HEK293 (cell line): ENCODE measurements around the gene ZNF665.

ENCODE experiments used
- YY1 ChIP-seq: fragments of 450-650 bp; formaldehyde crosslinking; IDR thresholded peaks from 2 replicates; pipeline ENCODE4 v1.5.1; 2018; ENCODE audit warnings: missing biosample characterization, missing genetic modification characterization
- ZBTB1 ChIP-seq: fragments of 450-650 bp; formaldehyde crosslinking; IDR thresholded peaks from 2 replicates; pipeline ENCODE4 v1.5.1; 2016; ENCODE audit warnings: missing biosample characterization, missing genetic modification characterization
- ZNF274 ChIP-seq, 2 experiments: fragments of 200-500 bp in 1 of 2; fragments of 450-650 bp in 1 of 2; sonication (Bioruptor generic) in 1 of 2; formaldehyde crosslinking in 1 of 2; IDR thresholded peaks; 2 replicates each; pipeline versions ENCODE4 v1.5.1 to v1.6.1; 2014 to 2016; ENCODE audit warnings: borderline replicate concordance in 1 of 2, inconsistent platforms in 1 of 2, low read length in 1 of 2, missing biosample characterization in 1 of 2, missing genetic modification characterization in 1 of 2
- ZNF302 ChIP-seq: fragments of 450-650 bp; formaldehyde crosslinking; IDR thresholded peaks from 2 replicates; pipeline ENCODE4 v1.5.1; 2016; ENCODE audit warnings: missing biosample characterization, missing genetic modification characterization, low read depth
- ZNF423 ChIP-seq: fragments of 450-650 bp; formaldehyde crosslinking; IDR thresholded peaks from 2 replicates; pipeline ENCODE4 v1.5.1; 2016; ENCODE audit warnings: missing biosample characterization, missing genetic modification characterization
- ZNF544 ChIP-seq: fragments of 450-650 bp; formaldehyde crosslinking; IDR thresholded peaks from 2 replicates; pipeline ENCODE4 v1.5.0; 2017; ENCODE audit warnings: missing biosample characterization, missing genetic modification characterization
- ZNF548 ChIP-seq: fragments of 450-650 bp; formaldehyde crosslinking; IDR thresholded peaks from 2 replicates; pipeline ENCODE4 v1.5.1; 2016; ENCODE audit warnings: missing biosample characterization, missing genetic modification characterization
- ZNF561 ChIP-seq: fragments of 450-650 bp; IDR thresholded peaks from 2 replicates; pipeline ENCODE4 v1.5.1; 2018; ENCODE audit warnings: missing biosample characterization, missing genetic modification characterization, borderline replicate concordance
- ZNF596 ChIP-seq: fragments of 450-650 bp; IDR thresholded peaks from 2 replicates; pipeline ENCODE4 v1.5.0; 2018; ENCODE audit warnings: missing biosample characterization, mild to moderate bottlenecking, missing genetic modification characterization, moderate library complexity
- ZNF776 ChIP-seq: fragments of 450-650 bp; formaldehyde crosslinking; IDR thresholded peaks from 2 replicates; pipeline ENCODE4 v1.5.0; 2017; ENCODE audit warnings: missing biosample characterization, missing genetic modification characterization, borderline replicate concordance
- TF ChIP-seq, protein P1 (sequence below): fragments of 450-650 bp; formaldehyde crosslinking; IDR thresholded peaks from 2 replicates; pipeline ENCODE4 v1.5.1; 2016; ENCODE audit warnings: missing biosample characterization, missing genetic modification characterization

DNA sequence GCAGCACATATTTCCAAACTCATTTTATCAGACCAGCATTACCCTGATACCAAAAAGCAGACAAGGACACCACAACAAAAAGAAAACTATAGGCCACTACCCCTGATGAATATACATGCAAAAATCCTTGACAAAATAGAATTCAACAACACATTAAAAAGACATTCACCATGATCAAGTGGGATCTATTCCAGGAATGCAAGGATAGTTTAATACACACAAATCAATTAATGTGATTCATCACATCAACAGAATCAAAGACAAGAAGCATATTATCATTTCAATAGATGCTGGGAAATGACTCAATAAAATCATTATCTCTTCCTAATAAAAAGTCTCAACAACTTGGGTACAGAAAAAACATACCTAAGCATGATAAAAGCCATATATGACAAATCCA, 45.5 kb downstream of the ZNF665 start:
- no peak for TF ChIP-seq ZNF423 (tag by site-specific recombination)
- no peak for TF ChIP-seq ZNF302
- TF ChIP-seq ZNF596 (tag by site-specific recombination) = no peak
- TF ChIP-seq ZNF544 = no peak
- no peak for TF ChIP-seq ZNF561 (tag by site-specific recombination)
- TF ChIP-seq, protein P1, sequence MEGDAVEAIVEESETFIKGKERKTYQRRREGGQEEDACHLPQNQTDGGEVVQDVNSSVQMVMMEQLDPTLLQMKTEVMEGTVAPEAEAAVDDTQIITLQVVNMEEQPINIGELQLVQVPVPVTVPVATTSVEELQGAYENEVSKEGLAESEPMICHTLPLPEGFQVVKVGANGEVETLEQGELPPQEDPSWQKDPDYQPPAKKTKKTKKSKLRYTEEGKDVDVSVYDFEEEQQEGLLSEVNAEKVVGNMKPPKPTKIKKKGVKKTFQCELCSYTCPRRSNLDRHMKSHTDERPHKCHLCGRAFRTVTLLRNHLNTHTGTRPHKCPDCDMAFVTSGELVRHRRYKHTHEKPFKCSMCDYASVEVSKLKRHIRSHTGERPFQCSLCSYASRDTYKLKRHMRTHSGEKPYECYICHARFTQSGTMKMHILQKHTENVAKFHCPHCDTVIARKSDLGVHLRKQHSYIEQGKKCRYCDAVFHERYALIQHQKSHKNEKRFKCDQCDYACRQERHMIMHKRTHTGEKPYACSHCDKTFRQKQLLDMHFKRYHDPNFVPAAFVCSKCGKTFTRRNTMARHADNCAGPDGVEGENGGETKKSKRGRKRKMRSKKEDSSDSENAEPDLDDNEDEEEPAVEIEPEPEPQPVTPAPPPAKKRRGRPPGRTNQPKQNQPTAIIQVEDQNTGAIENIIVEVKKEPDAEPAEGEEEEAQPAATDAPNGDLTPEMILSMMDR (tag by site-specific recombination) = no peak
- no peak for TF ChIP-seq ZBTB1
- TF ChIP-seq ZNF548 (tag by site-specific recombination) = no peak
- TF ChIP-seq ZNF274 (IDR thresholded peaks at IDR 0.05; ENCODE audit: low read length) = no peak
- TF ChIP-seq ZNF274 (tag by site-specific recombination; IDR thresholded peaks at IDR 0.05; ENCODE audit: borderline replicate concordance) = no peak
- no peak for TF ChIP-seq YY1 (tag by site-specific recombination)
- no peak for TF ChIP-seq ZNF776 (tag by site-specific recombination)
